Anterior cingulate cortex (tissue), 58 donors: ENCODE results near the gene GNAL.

Experiments used
- DNase-seq, 58 donors: peaks; one replicate each; lab custom pipeline; 2025; lab: John Stamatoyannopoulos, UW

The GNAL gene

DNA sequence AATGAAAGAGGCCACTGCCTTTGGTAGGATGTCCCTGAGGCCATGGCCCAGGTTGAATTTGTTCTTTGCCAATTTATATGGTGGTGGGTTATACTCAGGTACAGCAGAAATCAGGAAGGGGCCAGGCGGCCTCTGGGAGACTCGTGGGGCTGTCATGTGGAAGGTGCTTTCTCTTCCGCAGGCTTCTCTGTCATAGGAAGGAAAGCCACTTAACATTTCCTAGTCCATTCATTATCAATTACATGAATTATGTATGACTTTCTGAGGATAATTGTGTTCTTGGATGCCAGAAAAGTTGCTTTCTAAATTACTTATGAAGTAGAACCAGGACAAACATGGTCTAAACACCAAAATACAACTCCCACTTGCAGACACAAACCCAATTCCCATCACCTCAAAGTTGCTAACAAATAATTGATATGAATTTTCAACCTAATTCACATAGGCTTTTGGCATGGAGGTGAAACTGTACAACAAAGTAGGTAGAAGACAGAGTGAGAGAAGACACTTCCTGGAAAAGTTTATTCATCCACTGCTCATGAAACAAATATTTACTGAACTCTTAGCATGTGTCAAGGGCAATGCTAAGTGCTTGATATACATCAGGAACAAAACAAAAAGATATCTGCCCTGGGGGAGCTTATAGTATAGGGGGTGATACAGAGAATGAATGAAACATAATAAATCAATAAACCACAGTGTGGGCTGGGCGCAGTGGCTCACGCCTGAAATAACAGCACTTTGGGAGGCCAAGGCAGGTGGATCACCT lies 111.7 kb downstream of the GNAL start:
- no peak for DNase-seq

DNA sequence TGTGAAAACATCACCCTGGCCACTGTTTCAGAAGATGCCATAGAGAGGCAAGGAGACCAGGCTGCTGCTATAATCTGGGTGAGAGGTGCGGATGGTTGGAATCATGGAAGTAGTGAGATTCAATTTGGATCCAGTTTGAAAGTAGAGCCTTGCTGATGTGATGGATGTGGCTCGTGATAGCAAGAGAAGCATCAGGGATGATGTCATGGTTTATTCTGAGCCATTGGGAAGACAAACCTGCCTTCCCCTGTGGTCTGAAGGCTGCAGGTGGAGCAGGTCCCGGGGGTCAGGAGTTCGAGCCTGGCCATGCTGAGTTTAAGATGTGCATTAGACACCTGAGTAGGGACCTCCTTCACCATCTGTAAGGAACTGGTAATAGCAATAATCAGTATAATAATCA lies 112.5 kb downstream of the GNAL start:
- DNase-seq, result no peak

DNA sequence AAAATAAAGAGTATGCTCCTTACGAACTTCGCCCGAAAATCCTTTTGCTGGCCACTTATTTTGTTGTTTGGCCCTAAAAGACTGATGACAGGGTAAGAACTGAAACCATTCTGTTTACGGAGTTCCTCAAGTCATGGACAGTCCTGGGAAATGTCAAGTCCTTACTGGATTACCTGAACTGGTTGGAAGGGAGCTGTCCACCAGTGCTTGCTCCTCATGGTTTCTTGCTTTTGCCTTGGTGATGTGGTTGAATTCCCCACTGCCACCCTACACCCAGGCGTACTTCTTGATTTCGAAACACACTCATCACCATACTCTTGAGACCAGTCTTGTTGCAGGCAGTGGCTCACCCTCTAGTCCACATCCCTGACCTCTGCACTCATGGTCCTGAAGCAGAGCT lies 113.1 kb downstream of the GNAL start:
- DNase-seq, result no peak

DNA sequence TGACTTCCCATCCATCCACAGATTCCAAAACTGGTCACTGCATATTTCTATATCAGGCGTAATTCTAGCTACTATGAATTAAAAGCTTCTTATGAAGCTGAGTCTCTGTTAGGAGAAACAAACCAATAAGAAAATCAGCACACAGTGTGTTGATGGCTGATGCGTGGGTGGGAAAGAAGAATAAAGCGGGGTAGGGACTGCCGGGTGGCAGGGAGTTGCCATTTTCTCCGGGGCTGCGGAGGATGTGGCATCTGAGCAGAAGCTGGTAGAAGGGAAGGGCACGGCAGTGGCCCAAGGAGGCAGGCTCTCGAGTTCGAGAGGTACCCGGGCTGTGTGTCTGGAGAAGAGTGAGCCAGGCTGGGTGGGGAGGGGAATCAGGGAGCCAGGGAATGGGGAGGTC lies 113.5 kb downstream of the GNAL start:
- DNase-seq, result no peak

DNA sequence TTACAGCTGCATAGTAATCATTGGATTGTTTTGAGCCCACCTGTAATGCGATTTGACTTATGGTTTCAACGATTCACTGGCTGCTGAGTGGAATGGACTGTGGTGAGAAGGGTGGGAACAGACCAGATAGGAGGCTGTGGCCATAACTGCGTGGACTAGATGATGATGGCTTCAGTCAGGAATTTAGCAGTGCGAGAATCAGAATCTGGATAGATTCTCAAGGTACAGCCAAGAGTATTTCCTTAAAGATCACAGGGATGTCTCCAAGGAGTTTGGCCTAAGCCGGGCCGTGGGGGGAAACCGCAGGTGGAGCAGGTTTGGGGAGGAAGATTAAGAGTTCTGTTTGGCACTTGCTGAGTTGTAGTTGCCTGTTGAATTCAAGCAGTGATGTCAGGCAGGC lies 118.2 kb downstream of the GNAL start:
- DNase-seq, result no peak

DNA sequence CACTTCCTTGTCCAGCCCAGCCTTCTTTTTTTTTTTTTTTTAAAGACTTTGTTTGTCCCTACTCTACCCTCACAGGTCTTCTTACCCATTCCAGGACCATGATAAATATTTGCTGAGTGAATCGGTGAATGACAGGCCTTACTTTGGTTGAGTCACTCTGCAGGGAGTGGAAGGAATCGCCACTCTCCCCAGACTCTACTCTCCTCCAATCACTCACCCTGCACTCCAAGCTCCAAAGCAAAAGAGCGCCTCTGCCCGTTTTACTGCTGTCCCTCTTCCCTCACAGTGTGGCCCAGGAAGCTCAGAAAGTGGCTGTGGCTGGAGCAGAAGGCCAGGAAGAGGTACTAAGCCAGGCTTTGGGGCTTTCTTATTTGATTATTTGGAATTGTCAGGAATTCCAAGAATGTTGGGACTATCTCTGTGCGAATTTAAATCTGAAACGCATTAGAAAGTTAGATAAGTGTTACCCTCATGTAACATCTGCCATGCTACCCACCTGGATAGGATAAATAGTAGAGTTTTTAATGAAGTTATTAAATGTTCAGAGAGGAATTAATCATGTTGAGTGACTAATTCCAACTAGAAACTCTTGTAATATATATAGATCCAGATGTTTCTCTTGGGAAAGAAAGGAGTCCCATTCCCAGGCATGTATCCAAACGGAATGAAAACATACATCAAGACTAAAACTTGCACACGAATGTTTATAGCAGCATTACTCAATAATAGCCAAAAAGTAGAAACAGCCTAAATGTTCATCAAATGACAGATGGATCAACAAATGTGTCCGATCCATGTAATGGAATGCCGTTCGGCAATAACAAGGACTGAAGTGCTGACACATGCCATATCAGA lies 119.2 kb downstream of the GNAL start:
- DNase-seq, result no peak

DNA sequence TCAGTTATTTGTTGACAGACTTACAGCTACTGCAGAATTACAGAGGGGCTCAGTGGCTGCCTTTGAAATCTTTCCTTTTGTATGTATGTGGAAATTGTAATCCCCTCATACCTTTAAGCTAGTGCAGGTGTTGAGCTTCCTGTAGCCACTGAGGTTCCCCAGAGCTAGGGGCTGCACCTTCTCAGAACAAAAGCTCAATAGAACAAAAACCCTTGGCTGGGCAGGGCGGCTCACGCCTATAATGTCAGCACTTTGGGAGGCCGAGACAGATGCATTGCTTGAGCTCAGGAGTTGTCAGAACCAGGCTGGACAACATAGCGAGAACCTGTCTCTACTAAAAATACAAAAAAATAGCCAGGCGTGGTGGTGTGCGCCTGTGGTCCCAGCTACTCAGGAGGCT lies 120.8 kb downstream of the GNAL start:
- DNase-seq, result no peak

DNA sequence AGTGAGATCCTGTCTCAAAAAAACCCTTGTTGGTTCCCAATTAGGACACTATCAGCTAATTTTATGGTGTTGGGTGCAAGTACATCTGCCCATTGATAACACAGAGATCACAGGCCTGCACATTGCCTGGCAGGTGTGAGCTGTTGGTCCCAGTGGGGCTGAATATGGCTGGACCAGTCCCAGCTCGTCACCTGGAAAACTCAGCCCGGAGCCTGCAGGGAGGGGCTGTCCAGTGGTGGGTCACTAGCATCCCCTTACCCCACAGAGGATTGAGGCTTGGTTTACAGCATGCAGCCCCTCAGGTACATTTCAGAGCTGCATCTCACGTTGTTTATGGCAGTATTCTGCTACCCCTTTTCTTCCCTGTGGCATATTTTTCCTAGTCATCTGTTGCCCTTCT lies 121.3 kb downstream of the GNAL start:
- no peak for DNase-seq

DNA sequence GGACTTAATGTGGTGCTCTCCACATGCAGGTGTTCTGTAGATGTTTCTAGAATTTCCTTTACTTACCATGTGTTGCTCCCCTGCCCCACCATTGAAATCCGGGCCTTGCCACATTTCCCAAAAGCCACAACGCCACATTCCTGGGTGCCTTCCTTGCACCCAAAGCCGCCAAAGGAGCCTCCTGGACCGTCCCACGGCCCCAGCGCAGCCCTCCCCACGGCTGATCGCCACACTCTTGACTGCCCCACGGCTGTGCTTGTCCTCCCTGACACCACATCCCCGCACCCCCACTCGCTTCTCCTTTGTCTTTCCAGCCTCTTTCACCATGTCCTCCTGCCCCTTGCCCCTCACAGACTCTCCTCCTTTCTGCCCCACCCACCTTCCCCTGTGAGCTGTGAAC lies 121.9 kb downstream of the GNAL start:
- DNase-seq, result no peak

DNA sequence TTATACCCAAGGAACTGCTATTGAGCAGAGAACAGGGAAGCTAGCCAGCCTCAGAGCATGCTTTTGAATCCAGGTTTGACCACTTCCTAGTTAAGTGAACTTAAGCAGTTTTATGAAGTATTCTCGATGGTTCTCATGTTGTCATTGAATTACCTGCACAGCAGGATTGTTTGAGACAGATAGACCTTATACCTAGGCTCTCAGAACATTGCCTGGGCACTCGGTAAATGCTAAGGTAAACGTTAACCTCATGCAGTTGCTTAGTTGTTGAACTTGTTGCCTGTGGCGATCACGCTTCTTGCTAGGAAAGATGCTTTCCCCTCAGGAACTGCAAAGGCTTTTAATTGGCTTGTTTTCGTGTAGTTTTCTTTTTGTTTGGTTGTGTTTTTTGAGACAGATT lies 128.2 kb downstream of the GNAL start:
- DNase-seq, result no peak

DNA sequence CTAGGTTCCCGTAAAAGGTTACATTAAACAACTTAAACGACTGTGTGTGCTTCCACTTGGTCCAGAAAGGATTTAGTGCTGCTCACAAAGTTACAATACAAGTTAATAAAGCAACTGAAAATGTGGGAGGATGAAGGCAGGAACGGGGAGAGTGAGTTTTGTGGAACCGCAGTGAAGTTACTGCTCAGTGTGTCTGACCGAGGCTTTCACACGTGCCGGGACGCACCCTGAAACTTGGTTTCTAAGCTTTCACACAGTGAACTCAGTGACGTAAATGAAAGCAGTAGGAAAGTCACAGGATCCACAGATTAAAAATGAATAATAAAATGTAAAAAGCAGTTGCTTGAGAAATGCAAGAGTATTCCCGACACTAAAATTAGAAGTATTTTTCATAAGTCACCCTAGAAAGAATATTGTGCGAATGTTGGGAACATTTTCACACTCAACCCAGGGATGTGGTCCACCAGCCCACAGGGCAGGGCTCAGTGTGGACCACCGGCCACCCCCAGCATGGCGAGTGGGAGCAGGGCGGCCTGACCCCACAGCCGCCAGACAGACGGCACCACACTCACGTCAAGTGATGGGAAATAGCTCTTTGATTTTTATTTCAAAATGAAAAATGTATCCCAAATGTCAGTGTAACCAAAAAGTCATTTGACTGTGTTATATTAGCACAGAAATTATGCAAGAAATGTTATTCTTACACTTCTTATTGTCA lies 129.6 kb downstream of the GNAL start:
- no peak for DNase-seq

DNA sequence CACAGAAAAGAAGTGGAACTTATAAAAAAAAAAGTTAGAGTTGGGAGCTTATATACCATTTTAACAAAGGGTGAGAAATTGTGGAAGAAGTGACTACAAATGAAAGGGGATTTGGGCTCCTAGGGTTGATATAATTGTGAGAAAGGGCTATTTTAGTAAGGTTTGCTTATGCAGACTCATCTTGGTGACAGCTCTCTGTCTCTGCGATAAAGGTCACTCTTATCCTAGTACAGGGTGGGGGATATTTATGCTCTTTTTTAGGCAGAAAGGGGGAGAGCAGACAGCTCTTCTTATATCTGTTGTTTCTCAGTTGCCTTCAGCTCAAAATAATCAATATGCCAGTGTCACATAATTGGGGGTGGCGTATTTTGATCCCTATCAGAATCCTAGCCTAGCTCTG lies 130.9 kb downstream of the GNAL start:
- no peak for DNase-seq

DNA sequence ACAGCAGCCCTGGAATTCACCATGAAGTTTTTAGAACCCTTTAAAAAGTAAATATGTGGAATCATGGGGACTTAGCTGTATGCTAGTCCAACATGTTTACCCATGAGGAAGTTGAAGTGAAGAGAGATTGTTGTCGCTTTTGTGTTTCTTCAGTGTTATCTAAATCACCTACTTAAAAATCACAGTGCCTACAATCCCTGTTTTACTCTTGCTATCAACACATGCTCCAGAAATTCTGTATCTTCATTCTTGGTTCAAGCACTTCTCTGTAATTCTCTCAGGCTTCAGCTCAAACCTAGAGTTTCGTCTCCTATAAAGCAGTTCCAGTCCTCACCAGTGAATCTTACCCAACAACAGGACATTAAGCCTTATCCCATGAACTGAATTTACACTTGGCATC lies 131.6 kb downstream of the GNAL start:
- DNase-seq, result no peak

DNA sequence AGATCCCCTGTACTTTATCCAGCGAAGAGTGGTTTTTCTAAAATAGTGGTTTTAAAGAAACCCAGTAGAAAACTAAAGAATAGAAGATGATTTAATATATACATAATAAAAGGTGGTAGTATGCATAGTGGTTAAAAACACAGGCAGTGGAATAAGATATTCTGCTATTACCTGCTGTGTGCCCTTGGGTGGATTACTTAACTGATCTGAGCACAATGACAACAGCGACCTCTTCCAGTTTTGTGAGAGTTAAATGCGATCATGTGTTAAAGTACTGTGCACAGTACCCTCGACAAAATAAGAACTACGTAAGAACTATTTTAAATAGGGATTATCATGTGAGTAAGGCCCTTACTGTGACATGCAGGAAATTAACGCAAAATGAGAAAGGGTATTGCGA lies 132.1 kb downstream of the GNAL start:
- no peak for DNase-seq

DNA sequence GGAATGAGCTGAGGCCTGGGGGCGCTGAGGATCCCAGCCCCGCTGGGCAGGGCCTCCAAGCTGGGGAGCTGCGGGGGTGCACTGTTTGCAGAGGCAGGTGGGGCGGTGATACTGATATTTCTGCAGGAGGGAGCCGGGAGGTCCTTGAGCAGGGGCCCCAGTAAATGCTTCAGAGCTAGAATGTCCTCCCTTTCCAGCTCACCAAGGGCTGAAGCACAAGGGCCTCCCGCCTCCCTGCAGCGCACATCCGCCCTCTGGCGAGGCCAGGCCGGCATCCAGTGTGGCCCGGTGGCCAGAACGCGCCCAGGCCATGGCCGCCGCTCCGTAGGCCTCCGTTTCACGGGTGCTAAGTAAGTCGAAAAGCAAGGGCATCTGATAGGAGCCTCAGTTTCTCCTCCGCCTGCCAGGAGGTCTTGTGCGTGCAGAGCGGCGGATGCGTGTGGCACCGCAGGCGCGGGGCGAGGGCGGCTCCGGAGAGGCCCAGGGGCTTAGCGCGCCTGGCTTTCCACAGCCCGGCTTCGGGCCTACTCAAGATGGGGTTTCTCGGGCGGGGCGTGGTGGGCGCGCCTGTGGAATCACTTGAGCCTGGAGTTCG lies 132.7 kb downstream of the GNAL start:
- no peak for DNase-seq

DNA sequence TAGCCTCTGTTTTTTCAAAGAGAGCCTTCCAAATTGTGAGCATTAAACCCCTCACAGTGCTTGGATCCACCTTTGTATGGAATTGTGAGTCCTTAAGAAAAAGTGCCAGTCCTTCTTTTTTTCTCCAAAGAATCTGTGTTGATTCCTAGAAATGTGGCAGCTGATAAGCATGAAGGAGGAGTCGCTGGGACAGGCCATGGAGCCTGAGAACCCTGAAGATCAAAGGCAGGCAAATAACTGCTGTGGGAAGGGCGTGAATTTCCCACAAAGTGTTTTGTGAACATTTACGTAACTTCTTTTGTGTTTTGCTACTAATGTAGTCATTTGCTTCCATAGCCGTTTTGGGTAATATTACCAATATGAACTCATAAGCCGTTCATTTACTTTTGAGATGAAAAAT lies 134.5 kb downstream of the GNAL start:
- no peak for DNase-seq

DNA sequence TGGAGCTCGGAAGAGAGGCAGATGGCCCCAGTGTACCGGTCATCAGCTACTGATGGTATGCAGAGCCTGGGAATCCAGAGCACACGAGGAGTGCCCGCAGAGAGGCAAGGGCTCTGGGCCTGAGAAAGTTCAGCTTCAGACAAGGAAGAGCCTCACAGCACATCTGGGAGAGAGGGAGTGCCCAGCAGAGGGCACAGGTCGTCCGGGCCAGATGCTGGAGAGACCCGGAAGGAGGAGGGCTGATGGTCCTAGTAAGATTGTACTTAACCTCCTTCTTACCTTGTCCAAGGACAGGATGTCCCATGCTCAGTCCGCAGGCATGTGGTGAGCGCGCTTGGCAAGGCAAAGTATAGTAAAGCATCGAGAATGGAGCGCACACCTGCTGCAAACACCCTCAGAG lies 137.8 kb downstream of the GNAL start:
- DNase-seq, result no peak

DNA sequence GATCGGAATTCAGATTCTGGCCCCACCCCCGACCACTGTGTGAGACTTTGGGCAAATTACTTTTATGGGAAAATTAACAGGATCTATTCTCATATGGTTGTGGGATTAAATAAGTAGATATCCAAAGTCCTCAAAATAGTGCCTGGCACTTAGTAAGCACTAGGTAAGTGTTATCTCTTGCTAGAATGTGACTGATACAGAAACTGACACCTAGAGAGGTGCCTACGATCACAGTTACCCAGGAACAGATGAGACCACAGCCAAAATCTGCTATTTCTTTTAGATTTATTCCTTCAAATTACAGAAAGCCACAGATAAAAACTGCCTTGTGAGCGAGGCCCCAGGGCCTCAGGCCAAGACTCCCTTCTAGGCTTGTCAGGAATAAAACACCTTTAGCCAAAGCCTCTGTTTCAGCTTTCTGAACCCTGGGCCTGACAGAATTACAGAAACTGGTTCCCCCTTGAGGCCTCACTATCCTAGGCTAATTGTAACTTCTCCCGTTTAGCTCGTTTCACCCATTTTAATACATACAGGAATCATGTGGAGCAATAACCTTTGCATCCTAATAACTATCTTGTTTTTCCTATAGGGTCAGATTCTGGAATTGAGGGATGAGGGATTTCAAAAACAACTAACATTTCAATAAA lies 139.8 kb downstream of the GNAL start:
- no peak for DNase-seq

DNA sequence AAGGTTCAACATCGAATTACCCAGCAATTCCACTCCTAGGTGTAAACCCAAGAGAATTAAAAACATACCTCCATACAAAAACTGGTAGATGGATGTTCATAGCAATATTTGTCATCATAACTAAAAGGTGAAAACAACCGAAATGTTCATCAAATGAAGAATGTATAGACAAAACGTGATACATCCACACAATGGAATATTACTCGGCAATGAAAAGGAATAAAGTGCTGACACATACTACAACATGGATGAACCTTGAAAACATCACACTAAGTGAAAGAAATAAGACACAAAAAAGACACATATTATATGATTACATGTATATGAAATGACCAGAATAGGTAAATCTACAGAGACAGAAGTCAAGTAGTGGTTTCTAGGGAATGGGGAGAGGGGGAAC lies 141.5 kb downstream of the GNAL start:
- DNase-seq, result no peak

DNA sequence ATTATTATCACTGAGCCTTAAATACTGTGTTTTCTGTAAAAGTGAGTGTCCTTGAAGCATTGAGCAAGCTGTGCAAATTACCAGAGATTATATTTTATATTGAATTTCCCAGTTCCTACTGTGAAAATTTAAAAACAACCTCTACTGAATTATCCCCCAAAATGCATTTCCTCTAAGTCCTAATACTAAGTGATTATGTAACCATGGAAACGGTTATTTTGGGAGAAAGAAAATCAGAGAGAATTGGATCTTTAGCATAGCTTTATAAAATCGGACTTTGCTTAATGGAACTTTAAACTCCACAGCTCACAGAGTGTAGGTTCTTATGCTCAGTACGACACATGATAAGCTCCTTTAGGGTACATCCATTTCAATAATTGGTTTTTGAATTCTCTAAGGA lies 142.9 kb downstream of the GNAL start:
- DNase-seq, result no peak

DNA sequence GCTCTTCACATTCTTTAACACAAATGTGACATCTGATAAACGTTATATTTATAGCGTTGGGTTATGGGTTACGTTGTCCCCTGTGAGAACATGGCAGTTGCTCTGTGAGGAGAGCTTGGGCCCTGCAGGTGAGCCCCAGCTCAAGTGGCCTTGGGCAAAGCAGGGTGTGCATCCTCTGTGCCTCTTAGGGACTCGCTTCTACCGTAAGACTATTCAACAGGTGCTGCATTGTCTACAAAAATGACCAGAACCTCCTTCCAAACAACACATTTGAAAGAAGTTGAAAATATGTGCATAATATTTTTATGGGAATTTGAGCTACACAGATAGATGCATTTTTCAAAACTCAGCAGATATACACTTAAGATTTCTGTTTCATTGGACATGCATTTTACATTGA lies 145.7 kb downstream of the GNAL start:
- DNase-seq, result no peak
